Right lung (tissue), 5 donors: ENCODE data around the gene SLC43A2. TPM values are rescaled to one million over a fixed set of nuclear protein-coding genes. Genes with fewer than 3 reads are reported as not detected.
"Not testable (repeated sequence)": the region's sequence is repeated elsewhere in the genome, so short reads cannot be mapped to it uniquely, and the experiment has no call there.

Experiments used
- DNase-seq, 2 donors: peaks; one replicate each; pipeline ENCODE4 v3.0.0-alpha.2; 2013
- polyA plus RNA-seq, 5 donors: library from polyadenylated mRNA; unstranded; fragments of 120-200 nt; gene quantifications; one replicate each; pipeline versions ENCODE4 v1.2.1 to v1.2.3, GENCODE V29; 2013; ENCODE audit warnings: inconsistent platforms in 1 of 5, low replicate concordance in 1 of 5; ENCODE audit not compliant: insufficient read length in 5 of 5, insufficient read depth in 1 of 5

Gene SLC43A2
- polyA plus RNA-seq, 5 donors, result 21.0 to 29.0 (median 23.4) TPM

DNA sequence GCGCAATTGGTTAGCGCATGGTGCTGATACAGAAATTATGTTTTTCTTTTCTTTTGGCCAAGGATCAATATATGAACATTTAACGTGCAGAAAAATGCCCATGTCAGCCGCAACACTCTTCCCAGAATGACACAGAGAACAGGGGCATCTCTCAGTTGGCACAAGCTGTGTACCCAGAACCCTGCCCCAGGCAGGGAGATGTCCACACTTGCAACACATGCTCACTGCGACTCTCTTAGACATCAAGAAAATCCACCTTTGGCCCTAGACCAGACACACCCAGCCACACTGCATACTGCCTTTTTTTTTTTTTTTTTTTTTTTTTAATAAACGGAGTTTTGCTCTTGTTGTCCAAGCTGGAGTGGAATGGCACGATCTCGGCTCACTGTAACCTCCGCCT lies 83.0 kb downstream of the SLC43A2 start:
- DNase-seq, result no peak

DNA sequence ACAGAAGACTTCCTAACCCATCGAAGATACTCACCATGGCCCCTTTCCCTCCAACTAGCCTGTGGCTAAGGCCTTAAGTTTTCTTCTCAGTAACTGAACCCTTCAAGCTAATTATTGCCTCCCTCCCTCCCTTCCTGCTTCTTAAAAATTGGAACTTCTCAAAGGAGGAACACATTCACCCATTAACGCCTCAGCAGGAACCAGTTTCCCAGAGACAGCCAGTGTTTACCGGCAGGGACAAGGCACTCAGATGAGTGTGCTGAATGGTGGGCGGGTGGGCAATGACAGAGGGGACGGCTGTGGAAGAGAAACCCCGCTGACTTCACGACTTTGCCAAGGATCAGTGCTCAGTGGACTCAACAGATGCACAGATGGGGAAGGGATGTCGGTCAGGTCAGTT lies 86.3 kb downstream of the SLC43A2 start:
- no peak for DNase-seq

DNA sequence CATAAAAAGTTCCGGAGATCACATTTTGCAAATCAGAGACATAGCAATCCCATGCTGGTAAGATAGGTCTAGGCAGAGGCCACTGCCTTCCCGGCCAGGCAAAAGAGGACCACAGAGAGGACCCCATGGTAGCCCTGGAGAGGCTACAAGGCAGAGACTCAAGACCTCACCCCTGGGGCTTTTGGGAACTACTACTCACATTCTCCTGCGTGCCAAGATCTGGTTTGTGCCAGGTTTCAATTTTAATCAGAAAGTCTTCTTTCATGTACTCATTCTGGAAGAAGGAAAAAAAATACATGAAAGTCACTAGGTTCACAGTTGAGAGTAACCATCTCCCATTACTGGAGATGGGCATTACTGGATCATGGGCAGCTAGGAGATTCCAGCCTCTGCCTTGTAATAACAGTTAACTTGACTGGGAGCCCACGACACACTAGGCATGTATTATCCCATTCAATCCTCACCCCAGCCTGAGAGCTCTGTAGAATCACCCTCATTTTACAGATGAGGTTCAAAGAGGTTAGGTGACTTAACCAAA lies 87.2 kb downstream of the SLC43A2 start:
- DNase-seq, result no peak

DNA sequence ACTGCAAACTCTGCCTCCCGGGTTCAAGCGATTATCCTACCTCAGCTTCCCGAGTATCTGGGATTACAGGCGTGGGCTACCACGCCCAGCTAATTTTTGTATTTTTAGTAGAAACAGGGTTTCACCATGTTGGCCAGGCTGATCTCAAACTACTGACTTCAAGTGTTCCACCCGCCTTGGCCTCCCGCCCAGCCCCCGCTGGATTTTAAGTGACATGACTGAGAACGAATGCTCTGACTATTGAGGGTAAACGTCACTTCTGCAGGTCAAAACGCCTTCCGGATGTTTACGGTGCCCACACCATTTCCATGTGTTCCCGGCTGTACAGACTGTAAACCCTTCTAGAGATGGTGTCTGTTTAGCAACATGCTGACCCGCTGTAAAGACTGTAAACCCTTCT lies 88.8 kb downstream of the SLC43A2 start:
- DNase-seq, result no peak

DNA sequence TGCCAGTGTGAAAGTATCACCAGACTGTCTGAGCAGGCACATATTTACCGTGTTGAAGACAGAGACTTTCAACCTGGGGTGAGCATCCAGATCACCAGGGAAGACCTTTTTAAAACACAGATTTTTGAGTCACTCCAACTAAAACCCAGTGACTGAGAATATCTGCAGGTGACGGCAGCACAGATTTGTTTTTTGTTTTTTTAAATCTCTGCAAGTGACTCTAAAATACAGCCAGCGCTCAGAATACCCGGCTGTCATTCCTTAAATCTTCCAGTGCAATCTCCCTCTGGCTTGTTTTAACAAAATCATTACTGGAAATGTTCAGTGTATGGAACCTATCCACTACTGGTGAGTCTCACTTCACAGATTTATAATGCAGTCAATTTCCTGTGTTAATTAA lies 92.9 kb downstream of the SLC43A2 start:
- no peak for DNase-seq

DNA sequence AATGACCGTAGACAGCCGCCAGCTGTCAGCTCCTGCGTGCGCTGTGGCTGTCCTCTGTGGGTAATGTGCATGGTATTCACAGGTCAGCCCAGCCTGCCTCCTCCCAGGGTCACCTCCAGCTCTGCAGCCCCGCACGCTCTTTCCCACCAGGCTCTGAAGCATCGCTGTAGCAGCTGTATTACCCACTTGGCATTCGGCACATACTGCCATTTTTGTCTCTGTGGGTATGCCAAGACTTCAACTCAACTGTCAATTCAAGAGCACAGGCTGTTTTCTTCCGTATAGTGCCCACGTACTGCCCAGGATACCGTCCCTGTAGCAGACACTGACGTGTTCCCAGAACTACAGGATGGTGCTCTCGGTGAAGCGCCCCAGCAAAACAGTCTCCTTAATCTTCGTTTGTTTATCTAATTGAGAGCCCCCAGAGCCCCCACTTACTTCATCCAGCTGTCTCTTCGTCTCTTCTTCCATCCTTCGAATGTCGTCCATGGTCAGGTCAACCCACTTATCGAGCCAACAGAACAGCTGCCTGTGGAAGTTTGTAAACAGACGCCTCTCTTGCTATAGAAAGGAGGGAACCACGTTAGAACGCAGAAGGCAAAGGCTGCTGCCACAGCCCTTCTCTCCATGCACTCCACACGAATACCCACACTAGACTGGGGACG lies 94.8 kb downstream of the SLC43A2 start:
- DNase-seq, result no peak

DNA sequence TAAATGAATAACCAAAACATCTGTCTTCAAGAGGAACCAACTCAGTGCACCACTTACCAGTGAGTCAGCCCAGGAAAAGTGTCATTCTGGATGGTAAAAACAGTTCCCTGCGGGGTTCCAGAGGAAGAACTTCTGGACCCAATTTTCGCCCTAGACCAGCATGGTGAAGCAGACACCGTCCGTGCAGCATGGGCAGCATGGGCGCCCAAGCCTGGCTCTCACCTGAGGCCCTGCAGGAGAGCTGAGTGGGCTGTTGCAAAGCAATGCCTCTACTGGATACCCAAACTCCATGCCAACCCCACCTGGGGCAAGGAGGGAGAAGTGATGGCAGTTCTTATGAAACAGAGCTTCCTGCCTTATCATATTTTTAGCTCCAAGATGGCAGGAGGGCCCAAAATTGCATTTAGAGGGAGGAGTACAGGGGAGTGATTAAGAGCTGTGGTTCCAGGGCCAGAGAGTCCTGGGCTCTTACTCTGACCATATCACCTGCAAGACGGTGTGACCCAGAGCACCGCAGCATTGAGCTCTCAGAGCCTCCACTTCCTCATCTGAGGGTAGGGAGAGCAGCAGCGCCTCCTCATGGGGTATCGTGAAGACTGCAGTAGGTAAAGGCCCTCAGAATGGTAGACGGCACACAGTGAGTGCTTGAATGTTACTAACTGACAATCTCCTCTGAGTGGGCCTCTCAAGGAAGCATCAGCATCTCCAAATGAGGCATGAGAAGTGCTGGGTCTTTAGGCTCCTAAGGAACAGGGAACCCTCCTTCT lies 95.6 kb downstream of the SLC43A2 start:
- no peak for DNase-seq

DNA sequence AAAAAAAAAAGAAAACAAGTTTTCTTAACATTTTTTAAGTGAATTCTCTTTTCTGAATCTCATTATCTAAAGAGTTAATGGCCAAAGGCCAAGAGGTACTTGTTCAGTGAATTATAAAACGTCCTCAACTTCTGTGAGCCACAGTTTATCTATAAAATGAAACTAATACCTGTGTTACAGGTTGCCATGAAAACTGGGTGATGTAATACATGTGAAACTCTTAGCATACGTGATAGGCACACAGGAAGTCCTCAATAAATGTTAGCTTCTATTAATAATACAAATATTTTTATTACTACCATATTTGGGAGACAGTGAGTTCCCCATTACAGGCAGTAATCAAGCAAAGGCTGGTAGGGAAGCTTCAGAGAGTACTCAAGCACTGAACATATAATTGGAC lies 98.8 kb downstream of the SLC43A2 start:
- no peak for DNase-seq

DNA sequence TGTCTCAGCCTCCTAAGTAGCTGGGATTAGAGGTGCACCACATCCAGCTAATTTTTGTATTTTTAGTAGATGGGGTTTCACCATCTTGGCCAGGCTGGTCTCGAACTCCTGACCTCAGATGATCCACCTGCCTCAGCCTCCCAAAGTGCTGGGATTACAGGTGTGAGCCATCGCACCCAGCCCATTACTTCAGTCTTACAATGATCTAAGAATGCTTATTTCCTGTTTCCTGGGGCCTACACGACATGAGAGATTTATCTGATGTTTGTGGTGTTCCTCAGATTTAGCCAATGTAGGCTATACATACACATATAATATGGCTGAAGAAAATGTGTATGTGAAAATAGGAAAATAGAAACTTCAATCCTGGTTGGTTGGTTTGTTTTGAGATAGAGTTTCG lies 101.8 kb downstream of the SLC43A2 start:
- DNase-seq, result not testable (repeated sequence)

DNA sequence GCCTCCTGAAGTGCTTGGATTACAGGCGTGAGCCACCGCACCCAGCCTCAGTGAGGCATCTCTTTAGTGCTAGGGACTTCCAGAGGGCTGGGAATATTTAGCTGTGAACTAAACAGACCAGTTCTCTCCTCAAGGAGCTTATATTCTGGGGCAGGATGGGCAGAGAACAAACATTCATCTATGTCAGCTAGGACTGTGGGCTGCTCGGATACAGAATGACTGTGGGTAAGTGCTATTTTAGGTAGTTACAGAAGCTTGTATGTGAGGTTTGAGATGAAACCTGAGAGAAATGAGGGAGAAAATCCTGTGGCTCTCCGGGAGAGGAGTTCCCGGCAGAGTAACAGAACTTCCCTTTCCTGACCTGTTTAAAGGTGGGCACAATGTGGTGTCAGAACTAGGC lies 106.0 kb downstream of the SLC43A2 start:
- no peak for DNase-seq

DNA sequence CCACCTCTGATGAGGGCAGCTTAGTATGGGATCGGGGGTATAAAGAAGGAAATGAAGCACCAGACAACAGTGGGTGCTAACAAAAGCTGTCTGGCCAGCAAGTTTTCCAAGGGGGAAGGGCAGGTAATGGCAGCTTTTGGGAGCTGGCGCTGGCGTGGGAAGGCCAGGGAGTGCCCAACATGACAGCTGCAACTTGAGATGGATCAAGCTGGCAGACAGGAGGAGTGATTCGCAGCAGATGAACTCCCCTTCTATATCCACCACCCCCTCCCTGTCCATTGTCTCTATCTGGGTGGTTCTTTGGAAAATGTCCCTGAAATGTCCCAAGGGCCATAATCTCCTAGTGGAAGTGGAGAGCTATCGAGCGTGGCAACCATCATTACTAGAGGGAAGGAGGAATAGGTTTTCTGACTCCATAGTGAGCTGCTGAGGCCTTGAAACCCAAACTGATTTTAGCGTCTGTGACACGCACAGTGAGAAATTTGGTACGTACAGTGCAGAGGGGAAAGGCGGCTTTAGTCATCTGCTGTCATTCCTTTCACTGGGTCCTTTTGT lies 107.5 kb downstream of the SLC43A2 start:
- DNase-seq, result no peak

DNA sequence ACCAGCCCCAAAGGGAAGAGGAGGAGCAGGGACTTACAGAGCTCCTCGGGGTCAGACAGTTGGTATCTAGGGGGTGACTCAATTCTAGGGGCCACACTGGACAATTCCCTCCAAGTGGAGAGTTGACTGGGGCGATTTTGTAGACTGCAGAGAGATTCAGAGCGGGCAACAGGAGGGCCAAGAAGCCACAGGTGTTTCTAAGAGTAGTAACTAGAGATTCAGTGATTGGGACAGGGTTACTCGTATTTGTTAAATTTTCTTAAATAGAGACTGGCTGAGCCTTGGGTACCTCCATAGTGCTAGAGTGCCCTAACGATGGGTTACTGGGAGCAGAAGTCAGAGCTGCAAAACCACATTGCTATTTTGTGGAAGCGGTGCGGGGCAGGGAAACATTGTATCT lies 109.0 kb downstream of the SLC43A2 start:
- DNase-seq, result no peak

Other genes with a start within 250 kb of the SLC43A2 start
- 100 to 1,000 TPM; 780 to 913 (median 839) TPM for gene YWHAE, start 228.6 kb downstream of the SLC43A2 start, polyA plus RNA-seq
- 10 to 100 TPM; 51.4 to 61.2 (median 54.1) TPM for gene CRK, start 172.6 kb downstream of the SLC43A2 start, polyA plus RNA-seq
- gene MYO1C, start 136.1 kb downstream of the SLC43A2 start, polyA plus RNA-seq, result 10 to 100 TPM; 60.0 to 88.9 (median 78.5) TPM
- 10 to 100 TPM; 25.7 to 32.9 (median 28.8) TPM for gene INPP5K, start 112.2 kb downstream of the SLC43A2 start, polyA plus RNA-seq
- 10 to 100 TPM; 55.0 to 66.0 (median 65.4) TPM for gene PITPNA, start 66.0 kb downstream of the SLC43A2 start, polyA plus RNA-seq
- 10 to 100 TPM; 14.6 to 23.5 (median 20.4) TPM for gene SCARF1, start 16.9 kb upstream of the SLC43A2 start, polyA plus RNA-seq
- 10 to 100 TPM in 1 of 5 donors, 1 to 10 TPM in 4; 6.2 to 10.2 (median 7.7) TPM for gene RILP, start 21.0 kb upstream of the SLC43A2 start, polyA plus RNA-seq
- 100 to 1,000 TPM; 241 to 367 (median 316) TPM for gene PRPF8, start 56.0 kb upstream of the SLC43A2 start, polyA plus RNA-seq
- 10 to 100 TPM in 1 of 5 donors, 1 to 10 TPM in 4; 8.2 to 12.8 (median 9.1) TPM for gene TLCD2, start 81.5 kb upstream of the SLC43A2 start, polyA plus RNA-seq
- 10 to 100 TPM in 3 of 5 donors, 1 to 10 TPM in 2; 6.6 to 13.7 (median 10.1) TPM for gene WDR81, start 95.9 kb upstream of the SLC43A2 start, polyA plus RNA-seq
- 1 to 10 TPM; 2.5 to 6.0 (median 3.5) TPM for gene SERPINF2, start 114.0 kb upstream of the SLC43A2 start, polyA plus RNA-seq
- 10 to 100 TPM; 44.6 to 76.4 (median 53.1) TPM for gene SERPINF1, start 133.2 kb upstream of the SLC43A2 start, polyA plus RNA-seq
- gene SMYD4, start 201.1 kb upstream of the SLC43A2 start, polyA plus RNA-seq, result 10 to 100 TPM; 16.4 to 23.5 (median 19.1) TPM
- 100 to 1,000 TPM; 121 to 149 (median 129) TPM for gene RPA1, start 201.2 kb upstream of the SLC43A2 start, polyA plus RNA-seq